Panc1 (cell line): ENCODE data around the gene JAML. TPM values are rescaled to one million over a fixed set of nuclear protein-coding genes. Genes with fewer than 3 reads are reported as not detected.

Experiments
- ATAC-seq: fragments of 200-7000 bp; cut with Tn5 transposase; 2 replicates; pipeline ENCODE4 v1.9.1; 2020; ENCODE audit warnings: mild to moderate bottlenecking, moderate library complexity
- BruUV-seq: library from RNA; stranded (reverse); fragments of 400-500 nt; replicated peaks from 2 replicates; lab custom pipeline; 2021; lab: Mats Ljungman, UMichigan
- CTCF ChIA-PET: fragments of 300-600 bp; sonication (Branson Sonifier 250); formaldehyde crosslinking; loops from one replicate; lab custom pipeline; 2022; ENCODE audit warnings: antibody characterized with exemption; lab: Charles Lee
- POLR2A ChIA-PET: fragments of 300-600 bp; sonication (Branson Sonifier 250); formaldehyde crosslinking; loops from one replicate; lab custom pipeline; 2022; ENCODE audit warnings: antibody characterized with exemption; lab: Charles Lee
- DNase-seq: peaks from one replicate; pipeline ENCODE4 v3.0.0-alpha.2; 2010; ENCODE audit warnings: low read depth, low spot score
- H3K27ac ChIP-seq: 2 replicates; pipeline ENCODE4 v1.5.1; 2011; ENCODE audit warnings: mild to moderate bottlenecking, low read length, inconsistent platforms
- H3K27me3 ChIP-seq: fragments of 200-500 bp; sonication (Bioruptor generic); 2 replicates; pipeline ENCODE4 v1.6.0; 2014; ENCODE audit warnings: low read length, inconsistent platforms; ENCODE audit not compliant: control insufficient read depth, insufficient read depth
- H3K36me3 ChIP-seq: fragments of 200-500 bp; sonication (Bioruptor generic); 2 replicates; pipeline ENCODE4 v1.5.1; 2014; ENCODE audit warnings: inconsistent platforms, mild to moderate bottlenecking, low read length, moderate library complexity; ENCODE audit not compliant: control insufficient read depth, insufficient read depth
- H3K4me1 ChIP-seq: 2 replicates; pipeline ENCODE4 v1.5.1; 2011; ENCODE audit warnings: inconsistent platforms, mild to moderate bottlenecking, low read length, moderate library complexity; ENCODE audit not compliant: control insufficient read depth, insufficient read depth
- H3K4me3 ChIP-seq, 2 experiments: 2 replicates each; pipeline ENCODE4 v1.5.1; 2011 to 2012; ENCODE audit warnings: low read depth in 2 of 2, low read length in 2 of 2, mild to moderate bottlenecking in 2 of 2, inconsistent platforms in 1 of 2, moderate library complexity in 1 of 2
- H3K9me3 ChIP-seq: fragments of 200-500 bp; sonication (Bioruptor generic); 2 replicates; pipeline ENCODE4 v1.5.1; 2014; ENCODE audit warnings: low read depth, mild to moderate bottlenecking, inconsistent platforms, low read length, moderate library complexity; ENCODE audit not compliant: control insufficient read depth, insufficient read depth
- POLR2AphosphoS5 ChIP-seq: IDR thresholded peaks from 2 replicates; pipeline ENCODE4 v1.6.1; 2012; ENCODE audit warnings: mild to moderate bottlenecking, low read depth, low read length, moderate library complexity
- REST ChIP-seq, 2 experiments: IDR thresholded peaks; 2 replicates each; pipeline ENCODE4 v1.6.1; 2011 to 2012; ENCODE audit warnings: low read depth in 2 of 2, control low read depth in 1 of 2, low read length in 1 of 2, mild to moderate bottlenecking in 1 of 2, moderate library complexity in 1 of 2; ENCODE audit not compliant: insufficient read depth in 1 of 2
- SIN3A ChIP-seq: IDR thresholded peaks from 2 replicates; pipeline ENCODE4 v1.6.1; 2012; ENCODE audit warnings: low read depth, mild to moderate bottlenecking, low read length, moderate library complexity, borderline replicate concordance; ENCODE audit not compliant: insufficient read depth
- TCF7L2 ChIP-seq: IDR thresholded peaks from 2 replicates; pipeline ENCODE4 v1.6.1; 2011; ENCODE audit warnings: mild to moderate bottlenecking, low read depth, low read length, inconsistent platforms
- in situ Hi-C: cut with HindIII; loops from 2 replicates; pipeline ENCODE4 v1.10.0; 2016; ENCODE audit warnings: low sequenced_read_pairs, low pct_unique_long_range_greater_than_20kb
- intact Hi-C: fragments of 100-400 bp; cut with micrococcal nuclease; formaldehyde crosslinking; loops from one replicate; pipeline ENCODE4 v1.10.0; 2022; ENCODE audit not compliant: unreplicated experiment
- total RNA-seq: library from RNA; stranded (reverse); gene quantifications from one replicate; pipeline ENCODE4 v1.2.1, GENCODE V29; 2021; ENCODE audit not compliant: unreplicated experiment
- TF ChIP-seq, protein P1 (sequence below): fragments of 450-650 bp; IDR thresholded peaks from 2 replicates; pipeline ENCODE4 v1.5.1; 2017; ENCODE audit warnings: mild to moderate bottlenecking

JAML gene
- total RNA-seq, 1 experiment from 2014 or later: 0.39 TPM

DNA sequence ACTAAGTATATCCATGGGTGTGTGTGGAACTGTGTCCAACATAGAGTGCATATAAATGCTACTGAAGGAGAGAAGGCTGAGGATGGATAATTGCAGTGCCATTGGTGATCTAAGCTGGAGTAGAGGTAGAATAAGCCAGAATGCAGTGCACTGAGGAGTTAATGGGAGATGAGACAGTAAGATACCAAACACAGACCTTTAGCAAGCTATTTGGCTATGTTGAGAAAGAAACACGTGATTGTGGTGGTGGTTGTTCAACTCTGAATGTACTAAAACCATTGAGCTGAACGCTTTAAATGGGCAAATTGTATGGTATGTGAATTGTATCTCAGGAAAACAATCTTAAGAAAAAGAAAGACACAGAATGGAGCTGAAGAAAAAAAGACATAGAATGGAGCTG, 22.8 kb downstream of the JAML start:
- ATAC-seq: no peak
- no peak for DNase-seq
- intact Hi-C loops (no loop called here), in situ Hi-C loops (no loop called here)
- POLR2A ChIA-PET: interaction anchor here (0.6 kb wide), 1 partner anchor 43 kb away, joined by 4 read pairs; no protein-coding TSS in a partner anchor
- peaks cover 32% of the 10 kb centered on the region for H3K27me3 ChIP-seq
- no TSS peak for BruUV-seq
- CTCF ChIA-PET: interaction anchor here (0.5 kb wide), 1 partner anchor 134 kb away, joined by 5 read pairs; no protein-coding TSS in a partner anchor
- no peak overlapping the region for H3K4me3 ChIP-seq
- no peak overlapping the region for H3K27ac ChIP-seq
- no peak for TF ChIP-seq REST (IDR thresholded peaks at IDR 0.05; ENCODE audit: insufficient read depth in 1 of 2, low read depth in 2 of 2, low read length in 1 of 2)
- H3K36me3 ChIP-seq: no peaks in the 10 kb centered on the region
- H3K9me3 ChIP-seq: no peaks in the 10 kb centered on the region
- 0 out of 2 replicates have a peak, but pooled peaks cover 3% of the 10 kb centered on the region for H3K4me1 ChIP-seq

GRCh38 chr11:118200901-118201680, 23.7 kb downstream of the JAML start:
- no peaks in the 10 kb centered on the region for H3K36me3 ChIP-seq
- ChIA-PET POLR2A (no interaction called here), CTCF (no interaction called here)
- BruUV-seq: no TSS peak
- ATAC-seq (no peak), DNase-seq (no peak)
- H3K4me1 ChIP-seq: 0 out of 2 replicates have a peak, but pooled peaks cover 3% of the 10 kb centered on the region
- no peak overlapping the region for H3K27ac ChIP-seq
- intact Hi-C loops (no loop called here), in situ Hi-C loops (no loop called here)
- no peaks in the 10 kb centered on the region for H3K9me3 ChIP-seq
- H3K4me3 ChIP-seq: no peak overlapping the region
- TF ChIP-seq TCF7L2: no peak
- H3K27me3 ChIP-seq: peaks cover 24% of the 10 kb centered on the region

DNA sequence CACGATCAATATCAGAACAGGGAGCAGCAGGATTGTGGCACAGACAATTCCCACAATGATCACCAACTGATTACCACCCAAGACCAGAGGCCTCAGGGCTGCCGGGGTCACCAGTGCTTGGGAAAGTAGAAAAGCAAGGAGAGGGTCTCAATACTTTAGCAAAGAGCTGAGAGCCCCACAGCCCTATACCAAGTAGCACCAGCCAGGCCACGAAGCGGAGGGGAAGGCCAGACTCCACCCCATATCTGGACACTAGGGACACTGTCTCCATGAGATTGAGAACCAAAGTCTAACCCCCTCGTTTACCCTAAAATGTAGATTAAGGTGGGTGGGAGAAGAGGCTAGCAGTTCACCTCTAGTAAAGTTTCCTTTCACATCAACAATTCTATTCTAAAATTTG, 24.3 kb downstream of the JAML start:
- no peak overlapping the region for H3K27ac ChIP-seq
- TF ChIP-seq REST (IDR thresholded peaks at IDR 0.05; ENCODE audit: insufficient read depth in 1 of 2, low read depth in 2 of 2, low read length in 1 of 2) (no peak), POLR2AphosphoS5 (no peak), SIN3A (no peak), TCF7L2 (no peak)
- TF ChIP-seq, protein P1, sequence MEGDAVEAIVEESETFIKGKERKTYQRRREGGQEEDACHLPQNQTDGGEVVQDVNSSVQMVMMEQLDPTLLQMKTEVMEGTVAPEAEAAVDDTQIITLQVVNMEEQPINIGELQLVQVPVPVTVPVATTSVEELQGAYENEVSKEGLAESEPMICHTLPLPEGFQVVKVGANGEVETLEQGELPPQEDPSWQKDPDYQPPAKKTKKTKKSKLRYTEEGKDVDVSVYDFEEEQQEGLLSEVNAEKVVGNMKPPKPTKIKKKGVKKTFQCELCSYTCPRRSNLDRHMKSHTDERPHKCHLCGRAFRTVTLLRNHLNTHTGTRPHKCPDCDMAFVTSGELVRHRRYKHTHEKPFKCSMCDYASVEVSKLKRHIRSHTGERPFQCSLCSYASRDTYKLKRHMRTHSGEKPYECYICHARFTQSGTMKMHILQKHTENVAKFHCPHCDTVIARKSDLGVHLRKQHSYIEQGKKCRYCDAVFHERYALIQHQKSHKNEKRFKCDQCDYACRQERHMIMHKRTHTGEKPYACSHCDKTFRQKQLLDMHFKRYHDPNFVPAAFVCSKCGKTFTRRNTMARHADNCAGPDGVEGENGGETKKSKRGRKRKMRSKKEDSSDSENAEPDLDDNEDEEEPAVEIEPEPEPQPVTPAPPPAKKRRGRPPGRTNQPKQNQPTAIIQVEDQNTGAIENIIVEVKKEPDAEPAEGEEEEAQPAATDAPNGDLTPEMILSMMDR: no peak
- in situ Hi-C loops: no loop called here
- peaks cover 18% of the 10 kb centered on the region for H3K27me3 ChIP-seq
- DNase-seq (no peak), ATAC-seq (no peak)
- 0 out of 2 replicates have a peak, but pooled peaks cover 3% of the 10 kb centered on the region for H3K4me1 ChIP-seq
- no TSS peak for BruUV-seq
- H3K9me3 ChIP-seq: no peaks in the 10 kb centered on the region
- H3K4me3 ChIP-seq: no peak overlapping the region
- POLR2A ChIA-PET: no interaction called here
- CTCF ChIA-PET: no interaction called here
- intact Hi-C loops: no loop called here
- no peaks in the 10 kb centered on the region for H3K36me3 ChIP-seq
